GM19099 (cell line): ENCODE results near the gene LIPC.

Source experiments
- POLR2A ChIP-seq: IDR thresholded peaks from 3 replicates; pipeline ENCODE4 v1.6.1; 2011; ENCODE audit warnings: low read depth; ENCODE audit not compliant: insufficient read length; ENCODE audit errors: extremely low read depth

LIPC gene

DNA sequence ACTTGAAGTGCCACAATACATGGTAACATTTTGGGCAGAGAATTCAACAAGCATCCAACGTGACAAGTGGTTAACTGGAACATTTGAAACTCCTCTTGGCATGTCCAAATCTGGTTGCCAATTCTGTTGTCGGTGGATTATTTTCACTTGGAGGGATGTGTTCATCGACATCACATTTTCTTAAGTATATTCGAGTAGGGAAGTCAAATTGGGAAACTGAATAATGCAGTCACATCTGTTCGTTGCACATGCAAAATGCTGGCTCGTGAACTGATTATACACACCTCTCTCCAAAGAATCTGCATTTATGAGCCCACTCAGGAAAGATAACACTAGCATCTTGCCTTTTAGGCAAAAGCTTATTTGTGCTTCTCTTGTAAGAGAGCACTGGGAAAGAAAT, 139.7 kb downstream of the LIPC start:
- TF ChIP-seq POLR2A, result no peak

- TF ChIP-seq POLR2A, result no peak
These were observed 140.7 kb downstream of the LIPC start for GRCh38 chr15:58572521-58572920.

- no peak for TF ChIP-seq POLR2A
These were observed 141.5 kb downstream of the LIPC start for GRCh38 chr15:58573270-58573669.

GRCh38 chr15:58574631-58575030, 142.8 kb downstream of the LIPC start:
- TF ChIP-seq POLR2A, result no peak

DNA sequence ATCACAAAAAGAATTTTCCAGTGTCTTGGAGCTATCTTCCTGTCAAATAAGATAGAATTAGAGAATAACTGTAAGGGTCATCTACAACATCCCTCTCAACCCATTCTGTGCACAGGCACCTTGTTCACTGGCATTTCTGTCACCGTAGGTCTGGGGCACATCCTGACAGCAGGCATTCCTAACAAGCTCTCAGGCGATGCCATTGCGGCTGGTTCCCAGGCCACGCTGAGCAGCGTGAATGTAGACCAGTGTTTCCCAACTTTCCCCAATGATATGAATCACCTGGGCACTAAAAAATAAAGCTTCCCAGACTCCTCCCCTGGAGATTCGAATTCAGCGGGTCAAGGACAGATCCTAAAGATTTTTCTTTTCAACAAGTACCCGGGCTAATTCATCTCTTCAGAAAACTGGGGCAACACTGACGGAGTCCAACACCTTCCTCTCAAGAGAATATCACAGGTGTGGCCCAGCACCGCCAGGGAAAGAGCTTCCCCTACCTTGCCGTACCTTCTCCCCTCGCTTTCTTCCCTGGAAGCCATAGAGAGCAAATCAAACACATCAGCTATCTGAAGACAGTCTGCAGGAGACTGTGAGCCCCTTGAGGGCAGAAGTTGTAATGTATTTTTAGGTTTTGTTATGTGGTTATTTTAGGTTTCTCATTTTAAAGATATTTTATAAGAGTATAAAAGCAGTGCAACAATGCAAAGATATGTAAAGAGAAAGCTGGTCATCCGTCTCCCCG, 143.4 kb downstream of the LIPC start:
- no peak for TF ChIP-seq POLR2A

DNA sequence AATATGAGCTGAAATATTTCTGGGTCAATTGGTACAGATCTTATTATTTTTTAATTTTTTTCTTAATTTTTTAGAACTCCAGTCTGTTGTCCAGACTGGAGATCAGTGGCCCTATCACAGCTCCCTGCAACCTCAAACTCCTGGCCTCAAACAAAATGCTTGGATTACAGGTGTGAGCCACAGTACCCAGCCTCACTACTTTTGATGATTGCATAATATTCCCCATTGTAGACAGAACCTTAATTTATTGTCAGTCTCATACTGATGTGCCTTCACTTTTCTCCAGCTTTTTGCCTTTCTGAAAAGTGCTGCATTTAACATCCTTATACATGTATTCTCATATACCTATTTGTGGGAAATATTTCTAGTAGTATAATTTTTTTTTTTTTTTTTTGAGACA, 144.9 kb downstream of the LIPC start:
- TF ChIP-seq POLR2A, result no peak

GRCh38 chr15:58582160-58582559, 150.4 kb downstream of the LIPC start:
- TF ChIP-seq POLR2A, result no peak

DNA sequence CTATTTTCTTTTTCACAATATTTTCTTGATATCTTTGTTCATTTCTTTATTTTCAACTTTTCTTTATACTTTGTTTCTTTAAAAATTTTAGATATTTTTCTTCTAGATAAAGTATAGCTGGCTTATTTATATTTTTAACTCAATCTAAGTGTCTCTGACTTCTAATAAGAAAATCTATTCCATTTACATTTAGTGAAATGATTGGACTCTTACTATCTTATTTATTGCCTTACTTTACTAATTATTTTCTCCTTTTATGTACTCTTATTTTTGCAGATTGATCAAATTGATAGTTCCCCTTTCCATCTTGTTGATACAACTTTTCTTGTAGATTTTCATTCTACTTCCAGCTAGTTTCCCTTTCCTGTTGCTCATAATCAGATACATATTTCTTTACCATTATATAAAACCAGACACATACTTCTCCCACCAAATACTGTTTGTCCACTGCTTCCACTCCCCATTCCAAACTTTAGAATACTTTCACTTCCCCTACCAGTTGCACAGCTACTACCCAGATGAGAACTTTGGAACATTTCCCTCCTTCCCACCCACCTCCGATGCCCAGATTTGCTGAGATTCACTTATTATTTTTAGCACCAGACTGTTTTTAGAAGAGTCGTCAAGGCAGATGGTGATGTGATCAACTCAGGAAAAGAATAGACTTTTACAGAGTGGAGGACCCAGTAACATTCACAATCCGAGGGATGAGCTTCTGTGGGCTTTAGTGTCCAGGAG, 151.5 kb downstream of the LIPC start:
- no peak for TF ChIP-seq POLR2A

GRCh38 chr15:58584789-58585461, 153.1 kb downstream of the LIPC start:
- TF ChIP-seq POLR2A, result no peak

DNA sequence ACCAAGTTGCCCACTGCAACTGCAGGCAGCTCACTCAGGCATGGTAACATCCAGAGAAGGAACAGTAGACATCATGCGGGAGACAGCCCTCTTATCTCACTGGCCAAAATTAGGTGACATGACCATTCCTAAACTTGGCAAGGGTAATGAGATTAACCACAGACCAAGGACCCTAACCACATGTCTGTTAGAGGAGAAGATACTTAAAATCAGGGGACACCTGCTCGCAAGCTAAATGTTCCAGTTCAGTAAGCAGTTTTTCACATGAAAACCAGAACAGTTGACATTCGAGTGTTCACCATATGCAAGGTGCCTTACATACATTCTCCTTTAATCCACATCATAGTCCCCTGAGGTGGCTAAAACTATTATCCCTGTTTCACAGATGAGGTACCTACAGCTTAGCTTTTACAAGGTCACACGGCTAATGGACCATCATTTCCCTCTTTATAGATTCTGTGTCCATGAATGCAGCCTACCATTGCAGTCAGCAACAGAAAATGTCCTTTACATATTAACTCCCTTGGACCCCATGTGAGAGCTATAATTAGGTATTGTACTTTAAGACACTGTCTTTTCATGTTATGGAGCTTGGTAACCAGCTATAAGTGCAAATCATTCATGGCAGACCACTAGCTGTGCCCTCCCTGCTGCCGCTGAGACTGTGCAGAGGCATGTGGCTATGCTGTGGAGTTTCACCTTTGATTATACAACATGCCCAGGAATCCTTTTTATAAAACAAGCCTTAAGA, 154.1 kb downstream of the LIPC start:
- TF ChIP-seq POLR2A, result no peak

DNA sequence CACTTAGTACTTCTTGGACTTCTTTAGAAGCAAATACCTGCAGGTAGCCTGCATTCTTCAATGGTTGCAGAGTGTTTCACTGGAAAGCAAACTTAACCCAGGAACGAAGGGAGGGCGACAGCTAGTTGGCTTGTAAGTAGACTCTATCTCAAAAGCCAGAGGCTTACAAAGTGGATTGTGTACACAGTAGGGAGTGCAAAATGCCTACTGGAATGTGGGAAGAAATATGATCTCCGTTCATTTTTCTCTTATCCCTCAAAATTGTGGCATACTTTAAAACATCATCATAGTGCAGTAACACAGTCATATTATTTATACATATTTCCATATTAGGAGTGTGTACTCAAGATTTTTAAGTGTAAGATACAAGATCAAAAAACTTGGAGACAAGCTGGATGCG, 155.7 kb downstream of the LIPC start:
- no peak for TF ChIP-seq POLR2A

GRCh38 chr15:58588096-58588495, 156.3 kb downstream of the LIPC start:
- TF ChIP-seq POLR2A, result no peak

GRCh38 chr15:58589047-58589446, 157.3 kb downstream of the LIPC start:
- no peak for TF ChIP-seq POLR2A

- no peak for TF ChIP-seq POLR2A
These were observed 158.4 kb downstream of the LIPC start for GRCh38 chr15:58590236-58590635.

- no peak for TF ChIP-seq POLR2A
These were observed 159.1 kb downstream of the LIPC start for GRCh38 chr15:58590926-58591325.
